GM12878 (cell line): ENCODE results near the gene KIF22. TPM values are rescaled to one million over a fixed set of nuclear protein-coding genes. Genes with fewer than 3 reads are reported as not detected.

ENCODE experiments used
- BCL11A ChIP-seq: IDR thresholded peaks from 2 replicates; pipeline ENCODE4 v1.6.1; 2011; ENCODE audit warnings: low read depth, low read length
- CEBPB ChIP-seq, 2 experiments: fragments of 150-350 bp in 1 of 2; IDR thresholded peaks; 2 replicates each; pipeline ENCODE4 v1.6.1; 2012 to 2014; ENCODE audit warnings: low read depth in 2 of 2, low read length in 2 of 2, borderline replicate concordance in 1 of 2, inconsistent platforms in 1 of 2
- CREB1 ChIP-seq: IDR thresholded peaks from 2 replicates; pipeline ENCODE4 v1.6.1; 2012; ENCODE audit warnings: low read depth, mild to moderate bottlenecking, inconsistent platforms
- CREM ChIP-seq: IDR thresholded peaks from 2 replicates; pipeline ENCODE4 v1.6.1; 2014; ENCODE audit warnings: antibody characterized with exemption, low read depth
- EED ChIP-seq: sonication (generic); IDR thresholded peaks from 2 replicates; pipeline ENCODE4 v1.6.1; 2016; ENCODE audit warnings: antibody characterized with exemption, low read depth
- ESRRA ChIP-seq: IDR thresholded peaks from 2 replicates; pipeline ENCODE4 v1.6.1; 2012; ENCODE audit warnings: mild to moderate bottlenecking, low read length, improper control_type of control experiment
- FOXK2 ChIP-seq: fragments of 450-650 bp; IDR thresholded peaks from 2 replicates; pipeline ENCODE4 v1.6.1; 2017; ENCODE audit warnings: mild to moderate bottlenecking, moderate library complexity
- FOXM1 ChIP-seq: IDR thresholded peaks from 2 replicates; pipeline ENCODE4 v1.6.1; 2012; ENCODE audit warnings: low read depth, mild to moderate bottlenecking, inconsistent platforms, low read length, moderate library complexity
- NFYA ChIP-seq: IDR thresholded peaks from 2 replicates; pipeline ENCODE4 v1.6.1; 2011; ENCODE audit warnings: low read depth, mild to moderate bottlenecking, low read length, improper control_type of control experiment, borderline replicate concordance
- POLR2AphosphoS5 ChIP-seq: IDR thresholded peaks from 2 replicates; pipeline ENCODE4 v1.6.1; 2011; ENCODE audit warnings: mild to moderate bottlenecking, low read length, inconsistent platforms
- RELA ChIP-seq: fragments of 450-650 bp; IDR thresholded peaks from 2 replicates; pipeline ENCODE4 v1.8.0; 2014; ENCODE audit warnings: borderline replicate concordance; ENCODE audit not compliant: partially characterized antibody
- SIX5 ChIP-seq: IDR thresholded peaks from 2 replicates; pipeline ENCODE4 v1.6.1; 2011; ENCODE audit warnings: mild to moderate bottlenecking, low read depth, low read length, moderate library complexity; ENCODE audit not compliant: severe bottlenecking
- SREBF1 ChIP-seq: IDR thresholded peaks from 2 replicates; pipeline ENCODE4 v1.6.1; 2012; ENCODE audit warnings: mild to moderate bottlenecking, low read length
- SUPT20H ChIP-seq: IDR thresholded peaks from 2 replicates; pipeline ENCODE4 v1.6.1; 2011; ENCODE audit warnings: low read depth, mild to moderate bottlenecking, low read length, moderate library complexity, borderline replicate concordance; ENCODE audit not compliant: control insufficient read depth
- ZNF207 ChIP-seq: fragments of 450-650 bp; IDR thresholded peaks from 2 replicates; pipeline ENCODE4 v1.6.1; 2014; ENCODE audit warnings: antibody characterized with exemption, mild to moderate bottlenecking, borderline replicate concordance
- ZNF217 ChIP-seq: fragments of 450-650 bp; IDR thresholded peaks from 2 replicates; pipeline ENCODE4 v1.6.1; 2017; ENCODE audit warnings: antibody characterized with exemption, mild to moderate bottlenecking
- ZNF274 ChIP-seq: IDR thresholded peaks from one replicate; pipeline ENCODE4 v1.8.0; 2011; ENCODE audit not compliant: insufficient read length, insufficient read depth
- polyA plus RNA-seq, 11 experiments: library from polyadenylated mRNA; depleted of rRNA in 4 of 11; unstranded in 6 of 11; stranded (reverse) in 5 of 11; fragments of >200 nt; fragmentation: Nextera tagmentation in 4 of 11; fragmentation: Illumina TruSeq in 1 of 11; extraction: Ambion mirVana in 4 of 11; extraction: Trizol in 1 of 11; gene quantifications; 1 replicate in 1 of 11; 2 replicates in 10 of 11; pipeline versions ENCODE4 v1.2.1 to v1.2.3, GENCODE V29; 2011 to 2016; ENCODE audit warnings: inconsistent platforms in 2 of 11, missing spikeins in 2 of 11, low read depth in 1 of 11
- total RNA-seq, 4 experiments: library from RNA; depleted of rRNA in 3 of 4; stranded (reverse); fragments of >200 nt in 3 of 4; fragmentation: Illumina TruSeq in 1 of 4; extraction: Trizol in 1 of 4; gene quantifications; 2 replicates each; pipeline versions ENCODE4 v1.2.1 to v1.2.3, GENCODE V29; 2013 to 2021
- TF ChIP-seq, protein P1 (sequence below): IDR thresholded peaks from 2 replicates; pipeline ENCODE4 v1.6.1; 2011; ENCODE audit warnings: low read depth, low read length, improper control_type of control experiment, borderline replicate concordance
- TF ChIP-seq, protein P2 (sequence below): fragments of 450-650 bp; IDR thresholded peaks from 2 replicates; pipeline ENCODE4 v1.6.1; 2018; ENCODE audit warnings: mild to moderate bottlenecking, low read depth, moderate library complexity; ENCODE audit not compliant: partially characterized antibody
- TF ChIP-seq, protein P3 (sequence below): fragments of 450-650 bp; IDR thresholded peaks from 2 replicates; pipeline ENCODE4 v1.6.1; 2017; ENCODE audit warnings: mild to moderate bottlenecking, low read depth, inconsistent platforms; ENCODE audit not compliant: poor library complexity, severe bottlenecking
- TF ChIP-seq, protein P4 (sequence below): IDR thresholded peaks from 2 replicates; pipeline ENCODE4 v1.6.1; 2012; ENCODE audit warnings: low read depth, low read length, improper control_type of control experiment
- TF ChIP-seq, protein P5 (sequence below): fragments of 450-650 bp; IDR thresholded peaks from 2 replicates; pipeline ENCODE4 v1.6.1; 2016; ENCODE audit warnings: mild to moderate bottlenecking

Gene KIF22
- total and polyA plus RNA-seq, 10 of the 15 experiments (the other 5 are each of a cell fraction or from before 2014, with no cell fraction given), result 7.6 to 158 (median 132) TPM

DNA sequence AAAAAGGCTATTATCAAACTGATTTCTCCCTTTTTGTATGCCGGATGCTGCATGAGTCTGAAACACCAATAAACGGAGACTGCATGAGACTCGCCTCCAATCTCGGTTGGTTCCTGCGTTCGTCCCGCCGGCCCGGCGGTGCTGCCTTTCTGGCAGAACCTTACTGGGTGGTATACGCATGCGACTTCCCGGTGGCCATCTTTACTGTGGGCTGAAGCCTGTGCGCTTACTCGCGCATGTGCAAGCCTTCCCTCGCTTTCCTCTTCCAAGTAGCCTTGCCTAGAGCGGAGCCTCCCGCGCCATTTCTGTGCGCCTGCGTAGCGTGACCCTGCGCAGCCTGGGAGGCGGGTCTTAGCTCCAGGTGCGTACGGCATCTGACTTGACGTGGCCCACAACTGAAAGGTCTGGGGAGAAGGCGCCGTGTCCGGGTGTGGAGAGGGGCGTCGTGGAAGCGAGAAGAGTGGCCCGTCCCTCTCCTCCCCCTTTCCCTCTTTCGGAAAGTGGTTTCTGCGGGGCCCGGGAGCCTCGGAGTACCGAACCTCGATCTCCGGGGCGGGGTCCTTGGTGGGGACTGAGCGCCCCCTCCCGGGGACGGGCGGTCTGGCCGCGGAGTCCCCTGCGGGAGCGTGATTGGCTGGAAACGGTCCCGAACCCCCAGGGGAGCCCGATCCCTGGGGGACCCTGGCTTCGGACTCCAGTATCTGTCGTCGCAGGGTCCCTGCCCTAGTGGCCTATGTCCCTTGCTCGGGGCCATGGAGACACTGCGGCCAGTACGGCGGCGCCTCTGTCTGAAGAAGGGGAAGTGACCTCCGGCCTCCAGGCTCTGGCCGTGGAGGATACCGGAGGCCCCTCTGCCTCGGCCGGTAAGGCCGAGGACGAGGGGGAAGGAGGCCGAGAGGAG, 25.5 kb downstream of the KIF22 start, which contains the start of gene PAGR1 (continued):
- TF ChIP-seq RELA (peak; percentile 34), ESRRA (no peak; the same call in 1 of the 2 replicates), CREM (peak; percentile 89), BCL11A (no peak), CREB1 (no peak), ZNF207 (peak; percentile 77), SREBF1 (no peak), NFYA (no peak), POLR2AphosphoS5 (peak; percentile 83), EED (peak; percentile 19; the same call in 1 of the 2 replicates), FOXM1 (no peak), CEBPB (IDR thresholded peaks at IDR 0.05; ENCODE audit: borderline replicate concordance in 1 of 2, low read depth in 2 of 2, low read length in 2 of 2) (no peak), SIX5 (peak; percentile 82), FOXK2 (no peak; the same call in 1 of the 2 replicates), ZNF217 (no peak; the same call in 1 of the 2 replicates), SUPT20H (no peak), ZNF274 (no peak)
- TF ChIP-seq, protein P1, sequence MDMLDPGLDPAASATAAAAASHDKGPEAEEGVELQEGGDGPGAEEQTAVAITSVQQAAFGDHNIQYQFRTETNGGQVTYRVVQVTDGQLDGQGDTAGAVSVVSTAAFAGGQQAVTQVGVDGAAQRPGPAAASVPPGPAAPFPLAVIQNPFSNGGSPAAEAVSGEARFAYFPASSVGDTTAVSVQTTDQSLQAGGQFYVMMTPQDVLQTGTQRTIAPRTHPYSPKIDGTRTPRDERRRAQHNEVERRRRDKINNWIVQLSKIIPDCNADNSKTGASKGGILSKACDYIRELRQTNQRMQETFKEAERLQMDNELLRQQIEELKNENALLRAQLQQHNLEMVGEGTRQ, result no peak
- TF ChIP-seq, protein P2, sequence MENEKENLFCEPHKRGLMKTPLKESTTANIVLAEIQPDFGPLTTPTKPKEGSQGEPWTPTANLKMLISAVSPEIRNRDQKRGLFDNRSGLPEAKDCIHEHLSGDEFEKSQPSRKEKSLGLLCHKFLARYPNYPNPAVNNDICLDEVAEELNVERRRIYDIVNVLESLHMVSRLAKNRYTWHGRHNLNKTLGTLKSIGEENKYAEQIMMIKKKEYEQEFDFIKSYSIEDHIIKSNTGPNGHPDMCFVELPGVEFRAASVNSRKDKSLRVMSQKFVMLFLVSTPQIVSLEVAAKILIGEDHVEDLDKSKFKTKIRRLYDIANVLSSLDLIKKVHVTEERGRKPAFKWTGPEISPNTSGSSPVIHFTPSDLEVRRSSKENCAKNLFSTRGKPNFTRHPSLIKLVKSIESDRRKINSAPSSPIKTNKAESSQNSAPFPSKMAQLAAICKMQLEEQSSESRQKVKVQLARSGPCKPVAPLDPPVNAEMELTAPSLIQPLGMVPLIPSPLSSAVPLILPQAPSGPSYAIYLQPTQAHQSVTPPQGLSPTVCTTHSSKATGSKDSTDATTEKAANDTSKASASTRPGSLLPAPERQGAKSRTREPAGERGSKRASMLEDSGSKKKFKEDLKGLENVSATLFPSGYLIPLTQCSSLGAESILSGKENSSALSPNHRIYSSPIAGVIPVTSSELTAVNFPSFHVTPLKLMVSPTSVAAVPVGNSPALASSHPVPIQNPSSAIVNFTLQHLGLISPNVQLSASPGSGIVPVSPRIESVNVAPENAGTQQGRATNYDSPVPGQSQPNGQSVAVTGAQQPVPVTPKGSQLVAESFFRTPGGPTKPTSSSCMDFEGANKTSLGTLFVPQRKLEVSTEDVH, result peak; percentile 62
- TF ChIP-seq, protein P3, sequence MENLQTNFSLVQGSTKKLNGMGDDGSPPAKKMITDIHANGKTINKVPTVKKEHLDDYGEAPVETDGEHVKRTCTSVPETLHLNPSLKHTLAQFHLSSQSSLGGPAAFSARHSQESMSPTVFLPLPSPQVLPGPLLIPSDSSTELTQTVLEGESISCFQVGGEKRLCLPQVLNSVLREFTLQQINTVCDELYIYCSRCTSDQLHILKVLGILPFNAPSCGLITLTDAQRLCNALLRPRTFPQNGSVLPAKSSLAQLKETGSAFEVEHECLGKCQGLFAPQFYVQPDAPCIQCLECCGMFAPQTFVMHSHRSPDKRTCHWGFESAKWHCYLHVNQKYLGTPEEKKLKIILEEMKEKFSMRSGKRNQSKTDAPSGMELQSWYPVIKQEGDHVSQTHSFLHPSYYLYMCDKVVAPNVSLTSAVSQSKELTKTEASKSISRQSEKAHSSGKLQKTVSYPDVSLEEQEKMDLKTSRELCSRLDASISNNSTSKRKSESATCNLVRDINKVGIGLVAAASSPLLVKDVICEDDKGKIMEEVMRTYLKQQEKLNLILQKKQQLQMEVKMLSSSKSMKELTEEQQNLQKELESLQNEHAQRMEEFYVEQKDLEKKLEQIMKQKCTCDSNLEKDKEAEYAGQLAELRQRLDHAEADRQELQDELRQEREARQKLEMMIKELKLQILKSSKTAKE, result peak; percentile 71
- TF ChIP-seq, protein P4, sequence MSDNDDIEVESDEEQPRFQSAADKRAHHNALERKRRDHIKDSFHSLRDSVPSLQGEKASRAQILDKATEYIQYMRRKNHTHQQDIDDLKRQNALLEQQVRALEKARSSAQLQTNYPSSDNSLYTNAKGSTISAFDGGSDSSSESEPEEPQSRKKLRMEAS, result peak; percentile 61; the same call in 1 of the 2 replicates
- TF ChIP-seq, protein P5, sequence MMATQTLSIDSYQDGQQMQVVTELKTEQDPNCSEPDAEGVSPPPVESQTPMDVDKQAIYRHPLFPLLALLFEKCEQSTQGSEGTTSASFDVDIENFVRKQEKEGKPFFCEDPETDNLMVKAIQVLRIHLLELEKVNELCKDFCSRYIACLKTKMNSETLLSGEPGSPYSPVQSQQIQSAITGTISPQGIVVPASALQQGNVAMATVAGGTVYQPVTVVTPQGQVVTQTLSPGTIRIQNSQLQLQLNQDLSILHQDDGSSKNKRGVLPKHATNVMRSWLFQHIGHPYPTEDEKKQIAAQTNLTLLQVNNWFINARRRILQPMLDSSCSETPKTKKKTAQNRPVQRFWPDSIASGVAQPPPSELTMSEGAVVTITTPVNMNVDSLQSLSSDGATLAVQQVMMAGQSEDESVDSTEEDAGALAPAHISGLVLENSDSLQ, result peak; percentile 53; the same call in 1 of the 2 replicates
